ENCODE data around the gene ADGRB3. TPM values are rescaled to one million over a fixed set of nuclear protein-coding genes. Genes with fewer than 3 reads are reported as not detected.

ADGRB3 gene
- total and polyA plus RNA-seq, 10 of the 15 experiments (the other 5 are each of a cell fraction or from before 2014, with no cell fraction given) = 0.03 to 0.06 TPM; not detected in 8

GRCh38 chr6:69220375-69220774, 585.3 kb downstream of the ADGRB3 start:
- intact Hi-C loops (cut with micrococcal nuclease; ENCODE audit: unreplicated experiment) = no loop called here
- H3K4me1 ChIP-seq (ENCODE audit: control insufficient read depth, insufficient read depth, low read length) = no peaks in the 10 kb centered on the region
- no peaks in the 10 kb centered on the region for H4K20me1 ChIP-seq (ENCODE audit: control insufficient read depth, insufficient read depth)
- BruUV-seq (replicated peaks) = no TSS peak
- SMC1A ChIA-PET (ENCODE audit: uncharacterized antibody, unreplicated experiment) = interaction anchor here (0.6 kb wide), 1 partner anchor 47 kb away, joined by 3 read pairs; no protein-coding TSS in a partner anchor
- no peak overlapping the region for H3K9ac ChIP-seq (ENCODE audit: control insufficient read depth, insufficient read depth, low read length)
- no peak overlapping the region for H3K27ac ChIP-seq (ENCODE audit: control insufficient read depth, insufficient read depth)
- no peak overlapping the region for H3K4me2 ChIP-seq (ENCODE audit: control insufficient read depth, insufficient read depth)
- WGBS (ENCODE audit: insufficient coverage, insufficient replicate concordance, low lambda C conversion rate, missing lambda C conversion rate) = 89% methylated on average over 3 of the region's 3 CpGs
- no peaks in the 10 kb centered on the region for H3K27me3 ChIP-seq (replicated peaks in 1 of 2; ENCODE audit: control insufficient read depth in 2 of 2, insufficient read depth in 2 of 2, low read length in 1 of 2)
- FAIRE-seq (no peak), DNase-seq (ENCODE audit: low read depth, low spot score) (no peak), ATAC-seq (peak; percentile 61)
- in situ Hi-C loops (cut with MboI) = no loop called here
- no peaks in the 10 kb centered on the region for H3K9me3 ChIP-seq (replicated peaks; ENCODE audit: control insufficient read depth, insufficient read depth, low read length)
- POLR2A ChIA-PET = no interaction called here
- CTCF ChIA-PET = no interaction called here
- H3K36me3 ChIP-seq (ENCODE audit: control insufficient read depth in 2 of 2, insufficient read depth in 2 of 2, low read length in 1 of 2) = no peaks in the 10 kb centered on the region
- no peak for TF ChIP-seq PRDM15 (CRISPR knock-in tag; IDR thresholded peaks at IDR 0.05)
- TF ChIP-seq TCF7 (IDR thresholded peaks at IDR 0.05; ENCODE audit: borderline replicate concordance) = peak; percentile 56; the same call in 1 of the 2 replicates
- no peak for TF ChIP-seq TARDBP (IDR thresholded peaks at IDR 0.05; ENCODE audit: borderline replicate concordance)
- no peak for TF ChIP-seq NR2C2 (IDR thresholded peaks at IDR 0.05; ENCODE audit: borderline replicate concordance, control insufficient read depth, insufficient read length, low read depth)
- TF ChIP-seq RELA (IDR thresholded peaks at IDR 0.05; ENCODE audit: borderline replicate concordance, partially characterized antibody) = no peak
- no peak for TF ChIP-seq BACH1 (IDR thresholded peaks at IDR 0.05; ENCODE audit: borderline replicate concordance)
- no peak for TF ChIP-seq ZBED1 (IDR thresholded peaks at IDR 0.05; ENCODE audit: borderline replicate concordance)
- peak; percentile 48; the same call in 1 of the 2 replicates for TF ChIP-seq RUNX3 (IDR thresholded peaks at IDR 0.05; ENCODE audit: low read length)
- no peak for TF ChIP-seq REST (IDR thresholded peaks at IDR 0.05; ENCODE audit: low read depth, low read length)
- TF ChIP-seq SUZ12 (IDR thresholded peaks at IDR 0.05; ENCODE audit: unreplicated experiment) = no peak
- no peaks in the 10 kb centered on the region for H3K79me2 ChIP-seq (ENCODE audit: control insufficient read depth, insufficient read depth, low read length)
- no peak overlapping the region for H2AFZ ChIP-seq (ENCODE audit: control insufficient read depth, low read depth, low read length)
- H3K4me3 ChIP-seq = no peak overlapping the region
- RAD21 ChIA-PET (ENCODE audit: unreplicated experiment) = no interaction called here
